Activated CD4-positive, alpha-beta T cell treated with anti-CD3 and anti-CD28 coated beads, Interleukin-2, Interleukin-6, amounts not matched to agents 100 ng/mL and 50 ng/mL, durations not matched to agents 16 hours and 8 hours (primary cell): Measurements from ENCODE around the gene C2orf92.

Source experiments
- DNase-seq: peaks from one replicate; pipeline ENCODE4 v3.0.0-alpha.2; 2020

Gene C2orf92

DNA sequence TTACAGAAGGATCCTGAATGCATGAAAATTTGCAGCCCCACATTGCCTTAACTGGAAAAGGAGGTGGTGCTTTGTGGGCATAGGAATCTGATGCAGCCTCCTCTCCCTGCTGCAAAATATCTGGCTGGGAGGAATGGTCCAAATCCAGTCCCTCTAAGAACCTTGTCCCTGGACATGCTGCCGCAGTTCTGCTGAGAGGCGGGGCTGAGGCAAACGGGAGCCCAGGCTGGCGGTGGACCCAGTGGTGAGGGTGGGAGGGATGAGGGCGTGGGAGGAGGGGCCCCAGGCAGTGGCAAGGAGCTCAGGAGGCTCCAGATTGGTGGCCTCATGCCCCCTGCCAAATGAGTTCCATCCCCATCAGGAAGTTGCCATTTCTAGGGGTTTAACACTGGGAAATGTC, 80.1 kb downstream of the C2orf92 start:
- no peak for DNase-seq

DNA sequence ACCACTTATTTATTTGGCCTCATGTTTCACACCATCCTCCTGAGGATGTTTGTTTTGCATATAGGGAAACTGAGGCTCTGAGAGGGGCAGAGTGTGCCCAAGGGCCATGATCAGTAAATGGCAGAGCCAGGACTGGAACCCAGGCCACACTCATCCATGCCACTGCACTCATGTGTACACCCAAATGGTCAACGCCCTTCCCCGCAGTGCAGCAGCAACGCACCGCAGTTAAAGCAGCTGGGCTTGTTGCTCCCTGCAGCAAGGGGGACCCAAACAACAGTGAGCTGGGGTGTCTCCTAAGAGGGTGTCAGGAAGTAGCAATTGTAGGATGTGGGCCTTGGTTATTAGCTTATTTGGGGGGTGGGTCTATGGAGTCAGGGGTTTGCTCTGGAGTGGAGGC, 80.5 kb downstream of the C2orf92 start:
- no peak for DNase-seq

DNA sequence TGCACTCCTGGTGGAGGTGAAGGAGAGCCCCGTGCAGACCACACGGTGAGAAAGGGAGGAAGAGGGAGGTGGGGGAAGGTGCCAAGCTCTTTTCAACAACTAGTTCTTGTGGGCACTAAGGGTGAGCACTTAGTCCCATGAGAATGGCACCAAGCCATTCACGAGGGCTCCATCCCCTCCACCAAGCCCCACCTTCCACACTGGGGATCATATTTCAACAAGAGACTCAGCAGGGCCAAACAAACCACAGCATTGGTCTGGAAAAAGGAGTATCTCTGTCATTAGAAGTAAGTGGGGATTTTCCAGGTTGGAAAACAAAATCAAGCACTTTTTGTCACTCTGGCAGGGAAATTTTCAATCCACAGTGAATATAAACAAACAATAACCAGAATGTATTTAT, 82.2 kb downstream of the C2orf92 start:
- no peak for DNase-seq
